HCT116 (cell line): ENCODE data around the gene BMF. TPM values are rescaled to one million over a fixed set of nuclear protein-coding genes. Genes with fewer than 3 reads are reported as not detected.

Source experiments
- ATAC-seq: fragments of 200-7000 bp; cut with Tn5 transposase; 2 replicates; pipeline ENCODE4 v1.9.1; 2020; ENCODE audit warnings: mild to moderate bottlenecking, moderate library complexity
- BruUV-seq: library from RNA; stranded (reverse); fragments of 400-500 nt; replicated peaks from 2 replicates; lab custom pipeline; 2021; lab: Mats Ljungman, UMichigan
- CTCF ChIA-PET: fragments of 300-600 bp; sonication (Branson Sonifier 250); formaldehyde crosslinking; loops from one replicate; lab custom pipeline; 2021; ENCODE audit warnings: antibody characterized with exemption; lab: Charles Lee
- POLR2A ChIA-PET: fragments of 300-600, 350-600 bp; sonication (Branson Sonifier 250); formaldehyde crosslinking; loops from one replicate; lab custom pipeline; 2021; ENCODE audit warnings: antibody characterized with exemption; lab: Charles Lee
- RAD21 ChIA-PET, 2 experiments: fragments of 300-600 bp; sonication (Branson Sonifier 250); formaldehyde crosslinking; loops; one replicate each; lab custom pipeline; 2023; ENCODE audit warnings: low total read pairs in 2 of 2; ENCODE audit not compliant: uncharacterized antibody in 2 of 2, unreplicated experiment in 2 of 2, low non-redundant PET in 1 of 2; lab: Charles Lee
- DNase-seq: peaks from one replicate; pipeline ENCODE4 v3.0.0-alpha.2; 2010; ENCODE audit warnings: low read depth, low spot score
- H2AFZ ChIP-seq: fragments of 200-600 bp; shearing (Covaris generic), sonication (generic); 2 replicates; pipeline ENCODE4 v1.6.1; 2017; ENCODE audit warnings: low read depth, mixed run types, mixed read lengths, antibody characterized with exemption, low read length; ENCODE audit not compliant: poor library complexity, severe bottlenecking
- H3K27ac ChIP-seq: 2 replicates; pipeline ENCODE4 v1.5.1; 2012; ENCODE audit warnings: low read depth, low read length
- H3K27me3 ChIP-seq: fragments of 200-600 bp; sonication (generic); 2 replicates; pipeline ENCODE4 v1.6.1; 2016; ENCODE audit warnings: mixed run types, low read length, mixed read lengths; ENCODE audit not compliant: insufficient read depth
- H3K36me3 ChIP-seq, 2 experiments: fragments of 200-500 bp in 1 of 2; fragments of 200-600 bp in 1 of 2; sonication (Bioruptor generic) in 1 of 2; sonication (generic) in 1 of 2; 2 replicates each; pipeline versions ENCODE4 v1.5.1 to v1.6.1; 2014 to 2016; ENCODE audit warnings: low read length in 2 of 2, inconsistent platforms in 1 of 2, mixed read lengths in 1 of 2, mixed run types in 1 of 2; ENCODE audit not compliant: insufficient read depth in 2 of 2, control insufficient read depth in 1 of 2
- H3K4me1 ChIP-seq, 2 experiments: fragments of 200-600 bp in 1 of 2; sonication (generic) in 1 of 2; 2 replicates each; pipeline versions ENCODE4 v1.5.1 to v1.6.1; 2012 to 2017; ENCODE audit warnings: low read length in 2 of 2, inconsistent platforms in 1 of 2, mild to moderate bottlenecking in 1 of 2, mixed read lengths in 1 of 2, mixed run types in 1 of 2, moderate library complexity in 1 of 2; ENCODE audit not compliant: insufficient read depth in 2 of 2, control insufficient read depth in 1 of 2
- H3K4me2 ChIP-seq: fragments of 200-600 bp; sonication (generic); 2 replicates; pipeline ENCODE4 v1.6.1; 2017; ENCODE audit warnings: mixed run types, low read length, mixed read lengths
- H3K4me3 ChIP-seq, 2 experiments: fragments of 200-600 bp in 1 of 2; sonication (generic) in 1 of 2; replicated peaks in 1 of 2; 2 replicates each; pipeline ENCODE4 v1.5.1; 2011 to 2016; ENCODE audit warnings: low read length in 2 of 2, control low read depth in 1 of 2, low read depth in 1 of 2, mild to moderate bottlenecking in 1 of 2, mixed read lengths in 1 of 2, mixed run types in 1 of 2
- H3K79me2 ChIP-seq: fragments of 200-600 bp; sonication (generic); 2 replicates; pipeline ENCODE4 v1.6.1; 2017; ENCODE audit warnings: mild to moderate bottlenecking, mixed run types, low read length, moderate library complexity, mixed read lengths; ENCODE audit not compliant: insufficient read depth
- H3K9ac ChIP-seq: fragments of 200-600 bp; sonication (generic); 2 replicates; pipeline ENCODE4 v1.6.1; 2016; ENCODE audit warnings: low read length, mixed read lengths
- H3K9me2 ChIP-seq: fragments of 200-600 bp; sonication (generic), shearing (Covaris generic); 2 replicates; pipeline ENCODE4 v1.6.1; 2017; ENCODE audit warnings: mixed run types, mild to moderate bottlenecking, moderate library complexity; ENCODE audit not compliant: insufficient read depth
- H3K9me3 ChIP-seq, 2 experiments: fragments of 200-500 bp in 1 of 2; fragments of 200-600 bp in 1 of 2; sonication (Bioruptor generic) in 1 of 2; sonication (generic) in 1 of 2; 2 replicates each; pipeline ENCODE4 v1.6.1; 2014 to 2017; ENCODE audit warnings: low read length in 2 of 2, mixed read lengths in 2 of 2, inconsistent platforms in 1 of 2, low read depth in 1 of 2, mild to moderate bottlenecking in 1 of 2, mixed run types in 1 of 2, moderate library complexity in 1 of 2; ENCODE audit not compliant: control insufficient read depth in 1 of 2, insufficient read depth in 1 of 2
- H4K20me1 ChIP-seq: fragments of 200-600 bp; sonication (generic), shearing (Covaris generic); 2 replicates; pipeline ENCODE4 v1.6.1; 2017; ENCODE audit warnings: mixed run types, mild to moderate bottlenecking, moderate library complexity; ENCODE audit not compliant: insufficient read depth
- CBX3 ChIP-seq: IDR thresholded peaks from 2 replicates; pipeline ENCODE4 v1.6.1; 2012; ENCODE audit warnings: low read depth
- EGR1 ChIP-seq: IDR thresholded peaks from 2 replicates; pipeline ENCODE4 v1.6.1; 2012; ENCODE audit warnings: low read depth
- POLR2AphosphoS5 ChIP-seq: IDR thresholded peaks from 2 replicates; pipeline ENCODE4 v1.6.1; 2011; ENCODE audit warnings: mild to moderate bottlenecking, low read depth, low read length, moderate library complexity
- SIN3A ChIP-seq: IDR thresholded peaks from 2 replicates; pipeline ENCODE4 v1.6.1; 2012; ENCODE audit warnings: low read depth
- TCF7L2 ChIP-seq: IDR thresholded peaks from 2 replicates; pipeline ENCODE4 v1.7.0; 2011; ENCODE audit warnings: borderline replicate concordance, inconsistent platforms; ENCODE audit not compliant: insufficient read depth, insufficient read length; ENCODE audit errors: extremely low read depth
- intact Hi-C: fragments of 100-400 bp; cut with micrococcal nuclease; formaldehyde crosslinking; loops from 2 replicates; pipeline ENCODE4 v1.10.0; 2022
- total RNA-seq: library from RNA; stranded (reverse); gene quantifications from one replicate; pipeline ENCODE4 v1.2.1, GENCODE V29; 2021; ENCODE audit not compliant: unreplicated experiment
- TF ChIP-seq, protein P1 (sequence below), 3 experiments: fragments of 200-600 bp in 1 of 3; sonication (generic) in 1 of 3; IDR thresholded peaks in 2 of 3; conservative IDR thresholded peaks in 1 of 3; 2 replicates each; pipeline ENCODE4 v1.5.1; 2012 to 2017; ENCODE audit warnings: low read depth in 2 of 3, low read length in 2 of 3, antibody characterized with exemption in 1 of 3, borderline replicate concordance in 1 of 3, control low read depth in 1 of 3, mild to moderate bottlenecking in 1 of 3, mixed read lengths in 1 of 3, mixed run types in 1 of 3, moderate library complexity in 1 of 3; ENCODE audit not compliant: insufficient read depth in 1 of 3

The BMF gene
- total RNA-seq, 1 experiment from 2014 or later = 1.0 TPM

DNA sequence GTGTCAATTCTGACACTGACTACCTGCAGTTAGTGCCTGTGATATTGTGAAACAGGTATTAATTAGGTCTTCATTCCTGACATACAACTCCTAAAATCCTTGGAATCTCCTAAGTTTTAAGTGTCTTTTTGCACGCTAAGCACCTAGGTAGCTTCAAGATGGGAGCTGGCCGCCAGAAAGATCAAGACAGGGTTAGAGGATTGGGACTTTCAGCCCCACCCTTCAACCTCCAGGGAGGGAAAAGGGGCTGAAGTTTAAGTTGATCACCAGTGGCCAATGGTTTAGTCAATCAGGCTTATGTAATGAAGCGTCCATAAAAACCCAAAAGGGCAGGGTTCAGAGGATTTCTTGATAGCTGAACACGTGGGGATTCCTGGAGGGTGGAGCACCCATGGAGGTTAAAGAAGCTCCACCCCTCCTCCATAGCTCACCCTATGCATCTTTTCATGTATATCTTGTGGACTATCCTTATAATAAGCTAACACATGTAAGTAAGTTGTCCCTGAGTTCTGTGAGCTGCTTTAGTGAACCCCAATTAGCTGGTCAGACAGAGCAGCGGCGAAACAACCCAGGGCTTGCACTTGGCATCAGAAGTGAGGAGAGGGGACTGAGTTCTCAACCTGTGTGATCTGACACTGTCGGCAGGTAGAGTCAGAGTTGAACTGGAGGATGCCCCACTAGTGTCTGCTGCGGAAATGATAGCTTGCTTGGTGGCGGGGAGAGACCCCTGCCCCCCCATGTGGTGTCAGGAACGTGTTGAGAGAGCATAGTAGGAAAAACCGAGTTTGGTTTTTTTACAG, 56.9 kb downstream of the BMF start (continued):
- TF ChIP-seq, protein P1, sequence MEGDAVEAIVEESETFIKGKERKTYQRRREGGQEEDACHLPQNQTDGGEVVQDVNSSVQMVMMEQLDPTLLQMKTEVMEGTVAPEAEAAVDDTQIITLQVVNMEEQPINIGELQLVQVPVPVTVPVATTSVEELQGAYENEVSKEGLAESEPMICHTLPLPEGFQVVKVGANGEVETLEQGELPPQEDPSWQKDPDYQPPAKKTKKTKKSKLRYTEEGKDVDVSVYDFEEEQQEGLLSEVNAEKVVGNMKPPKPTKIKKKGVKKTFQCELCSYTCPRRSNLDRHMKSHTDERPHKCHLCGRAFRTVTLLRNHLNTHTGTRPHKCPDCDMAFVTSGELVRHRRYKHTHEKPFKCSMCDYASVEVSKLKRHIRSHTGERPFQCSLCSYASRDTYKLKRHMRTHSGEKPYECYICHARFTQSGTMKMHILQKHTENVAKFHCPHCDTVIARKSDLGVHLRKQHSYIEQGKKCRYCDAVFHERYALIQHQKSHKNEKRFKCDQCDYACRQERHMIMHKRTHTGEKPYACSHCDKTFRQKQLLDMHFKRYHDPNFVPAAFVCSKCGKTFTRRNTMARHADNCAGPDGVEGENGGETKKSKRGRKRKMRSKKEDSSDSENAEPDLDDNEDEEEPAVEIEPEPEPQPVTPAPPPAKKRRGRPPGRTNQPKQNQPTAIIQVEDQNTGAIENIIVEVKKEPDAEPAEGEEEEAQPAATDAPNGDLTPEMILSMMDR (IDR thresholded peaks at IDR 0.05 in 2 of 3, conservative IDR thresholded peaks at IDR 0.05 in 1 of 3; ENCODE audit: borderline replicate concordance in 1 of 3, insufficient read depth in 1 of 3, low read depth in 2 of 3, low read length in 2 of 3) = no peak
- TF ChIP-seq TCF7L2 (no peak), CBX3 (no peak), SIN3A (no peak), EGR1 (no peak)

DNA sequence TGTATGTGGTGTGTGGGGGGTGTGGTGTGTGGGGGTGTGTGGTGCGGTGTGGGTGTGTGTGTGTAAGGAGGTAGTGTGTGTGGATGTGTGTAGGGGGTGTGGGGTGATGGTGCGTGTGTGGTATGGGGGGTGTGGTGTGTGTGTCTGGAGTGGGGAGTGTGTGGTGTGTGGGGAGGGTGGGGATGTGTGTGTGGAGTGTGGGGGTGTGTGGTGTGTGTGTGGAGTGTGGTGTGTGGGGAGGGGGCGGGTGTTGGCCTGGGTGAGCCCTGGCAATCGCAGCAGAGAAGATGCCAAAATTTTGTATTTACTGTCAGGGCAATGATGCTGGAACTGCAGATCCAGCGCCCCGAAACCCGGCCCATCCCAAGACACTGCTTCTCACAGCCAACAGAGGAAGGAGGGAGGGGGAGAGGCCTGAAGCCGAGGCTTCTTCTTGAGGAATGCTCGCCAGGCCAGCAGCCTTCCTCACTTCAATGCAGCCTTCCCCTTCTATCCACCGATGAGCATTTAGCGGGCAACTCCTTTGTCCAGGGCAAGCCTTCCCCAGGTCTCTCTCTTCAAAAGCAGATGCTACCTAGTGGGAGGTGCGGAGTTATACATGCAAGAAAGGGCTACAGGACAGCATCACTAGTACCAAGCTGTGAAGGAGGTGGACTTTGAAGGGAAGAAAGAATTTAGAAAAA, 57.8 kb downstream of the BMF start:
- ATAC-seq (no peak), DNase-seq (no peak)
- no peak overlapping the region for H3K27ac ChIP-seq
- H3K9me2 ChIP-seq = no peaks in the 10 kb centered on the region
- no peak overlapping the region for H3K9ac ChIP-seq
- no peak overlapping the region for H3K4me2 ChIP-seq
- no peak for TF ChIP-seq CBX3
- no peak for TF ChIP-seq TCF7L2
- TF ChIP-seq POLR2AphosphoS5 = no peak
- H4K20me1 ChIP-seq = no peaks in the 10 kb centered on the region
- no peaks in the 10 kb centered on the region for H3K27me3 ChIP-seq
- no peaks in the 10 kb centered on the region for H3K9me3 ChIP-seq
- intact Hi-C loops = no loop called here
- RAD21 ChIA-PET = no interaction called here
- H3K4me1 ChIP-seq = peaks cover 10 to 21% of the 10 kb centered on the region in 2 experiments; a peak in 3 of 4 replicates
- no peaks in the 10 kb centered on the region for H3K79me2 ChIP-seq
- POLR2A ChIA-PET = no interaction called here
- CTCF ChIA-PET = no interaction called here
- H2AFZ ChIP-seq = no peak overlapping the region
- no TSS peak for BruUV-seq
- no peak overlapping the region for H3K4me3 ChIP-seq
- H3K36me3 ChIP-seq = peaks cover 0 to 2% of the 10 kb centered on the region in 2 experiments; a peak in 1 of 4 replicates
